Thyroid gland (tissue), 4 donors: ENCODE data around the gene DNAJC12.

Experiments used
- POLR2A ChIP-seq, 2 donors: fragments of 450-650 bp; IDR thresholded peaks; one replicate each; pipeline ENCODE4 v1.6.1; 2017; ENCODE audit warnings: antibody characterized with exemption in 2 of 2, mild to moderate bottlenecking in 2 of 2, moderate library complexity in 1 of 2
- TF ChIP-seq, protein P1 (sequence below), 6 experiments: fragments of 200-600 bp in 3 of 6; fragments of 450-650 bp in 3 of 6; sonication (generic) in 3 of 6; IDR thresholded peaks; one replicate each; pipeline ENCODE4 v1.5.1; 2016 to 2019; ENCODE audit warnings: antibody characterized with exemption in 6 of 6, mild to moderate bottlenecking in 2 of 6, inconsistent platforms in 1 of 6, moderate library complexity in 1 of 6

DNA sequence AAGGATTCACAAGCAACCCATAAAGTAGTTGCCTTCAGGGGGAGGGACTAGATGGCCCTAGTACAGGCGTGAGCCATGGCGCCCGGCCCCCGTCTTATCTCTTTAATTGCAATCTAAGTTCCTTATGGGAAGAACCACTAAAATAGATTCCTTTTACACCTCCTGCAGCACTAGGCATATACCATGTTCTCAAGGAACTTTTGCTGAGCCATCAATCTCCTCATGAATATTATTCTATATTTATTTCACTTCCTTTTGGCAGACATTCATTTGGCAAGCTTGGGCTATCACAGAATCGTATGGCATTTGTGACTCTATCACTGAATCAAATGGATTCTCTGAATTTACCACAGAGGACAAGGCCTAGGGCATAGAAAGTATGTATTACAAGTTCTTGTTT lies 14.8 kb upstream of the DNAJC12 start:
- no peak for TF ChIP-seq POLR2A (IDR thresholded peaks at IDR 0.05)
- TF ChIP-seq, protein P1, sequence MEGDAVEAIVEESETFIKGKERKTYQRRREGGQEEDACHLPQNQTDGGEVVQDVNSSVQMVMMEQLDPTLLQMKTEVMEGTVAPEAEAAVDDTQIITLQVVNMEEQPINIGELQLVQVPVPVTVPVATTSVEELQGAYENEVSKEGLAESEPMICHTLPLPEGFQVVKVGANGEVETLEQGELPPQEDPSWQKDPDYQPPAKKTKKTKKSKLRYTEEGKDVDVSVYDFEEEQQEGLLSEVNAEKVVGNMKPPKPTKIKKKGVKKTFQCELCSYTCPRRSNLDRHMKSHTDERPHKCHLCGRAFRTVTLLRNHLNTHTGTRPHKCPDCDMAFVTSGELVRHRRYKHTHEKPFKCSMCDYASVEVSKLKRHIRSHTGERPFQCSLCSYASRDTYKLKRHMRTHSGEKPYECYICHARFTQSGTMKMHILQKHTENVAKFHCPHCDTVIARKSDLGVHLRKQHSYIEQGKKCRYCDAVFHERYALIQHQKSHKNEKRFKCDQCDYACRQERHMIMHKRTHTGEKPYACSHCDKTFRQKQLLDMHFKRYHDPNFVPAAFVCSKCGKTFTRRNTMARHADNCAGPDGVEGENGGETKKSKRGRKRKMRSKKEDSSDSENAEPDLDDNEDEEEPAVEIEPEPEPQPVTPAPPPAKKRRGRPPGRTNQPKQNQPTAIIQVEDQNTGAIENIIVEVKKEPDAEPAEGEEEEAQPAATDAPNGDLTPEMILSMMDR (IDR thresholded peaks at IDR 0.05) = no peak
